Measurements from ENCODE around the gene TESMIN.

DNA sequence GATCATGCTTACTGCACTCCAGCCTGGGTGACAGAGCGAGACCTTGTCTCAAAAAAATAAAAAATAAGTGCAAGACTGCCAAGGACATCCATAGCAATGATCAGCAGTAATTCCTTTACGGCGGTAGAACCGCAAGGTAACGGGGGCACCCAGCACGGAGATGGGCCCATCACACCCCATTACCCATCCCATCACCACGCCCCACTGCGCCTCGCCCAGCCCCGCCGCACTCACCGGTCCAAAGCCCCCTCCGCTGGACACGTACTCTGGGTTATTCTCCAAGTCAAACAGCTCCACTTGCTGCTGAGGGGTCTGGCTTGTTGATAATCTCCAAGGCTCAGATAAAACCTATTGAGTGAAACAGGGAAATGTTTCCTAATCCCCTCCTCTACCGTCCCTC, 8.7 kb upstream of the TESMIN start:
- TF ChIP-seq BHLHE40 (IDR thresholded peaks at IDR 0.05; ENCODE audit: borderline replicate concordance) (no peak), CTBP1 (IDR thresholded peaks at IDR 0.05; ENCODE audit: borderline replicate concordance) (no peak), SP1 (IDR thresholded peaks at IDR 0.05) (no peak), ELF4 (IDR thresholded peaks at IDR 0.05) (no peak), FOXM1 (IDR thresholded peaks at IDR 0.05; ENCODE audit: borderline replicate concordance) (no peak), L3MBTL2 (conservative IDR thresholded peaks at IDR 0.05) (no peak), HDGF (IDR thresholded peaks at IDR 0.05; ENCODE audit: borderline replicate concordance) (no peak), TARDBP (IDR thresholded peaks at IDR 0.05) (no peak)
- TF ChIP-seq, protein P1, sequence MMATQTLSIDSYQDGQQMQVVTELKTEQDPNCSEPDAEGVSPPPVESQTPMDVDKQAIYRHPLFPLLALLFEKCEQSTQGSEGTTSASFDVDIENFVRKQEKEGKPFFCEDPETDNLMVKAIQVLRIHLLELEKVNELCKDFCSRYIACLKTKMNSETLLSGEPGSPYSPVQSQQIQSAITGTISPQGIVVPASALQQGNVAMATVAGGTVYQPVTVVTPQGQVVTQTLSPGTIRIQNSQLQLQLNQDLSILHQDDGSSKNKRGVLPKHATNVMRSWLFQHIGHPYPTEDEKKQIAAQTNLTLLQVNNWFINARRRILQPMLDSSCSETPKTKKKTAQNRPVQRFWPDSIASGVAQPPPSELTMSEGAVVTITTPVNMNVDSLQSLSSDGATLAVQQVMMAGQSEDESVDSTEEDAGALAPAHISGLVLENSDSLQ (IDR thresholded peaks at IDR 0.05): no peak

Measured in HEK293T (cell line).